ENCODE results near the gene LTO1.

LTO1 gene

GRCh38 chr11:69674267-69674885, 777 bp downstream of the LTO1 start:
- no peak for DNase-seq

DNA sequence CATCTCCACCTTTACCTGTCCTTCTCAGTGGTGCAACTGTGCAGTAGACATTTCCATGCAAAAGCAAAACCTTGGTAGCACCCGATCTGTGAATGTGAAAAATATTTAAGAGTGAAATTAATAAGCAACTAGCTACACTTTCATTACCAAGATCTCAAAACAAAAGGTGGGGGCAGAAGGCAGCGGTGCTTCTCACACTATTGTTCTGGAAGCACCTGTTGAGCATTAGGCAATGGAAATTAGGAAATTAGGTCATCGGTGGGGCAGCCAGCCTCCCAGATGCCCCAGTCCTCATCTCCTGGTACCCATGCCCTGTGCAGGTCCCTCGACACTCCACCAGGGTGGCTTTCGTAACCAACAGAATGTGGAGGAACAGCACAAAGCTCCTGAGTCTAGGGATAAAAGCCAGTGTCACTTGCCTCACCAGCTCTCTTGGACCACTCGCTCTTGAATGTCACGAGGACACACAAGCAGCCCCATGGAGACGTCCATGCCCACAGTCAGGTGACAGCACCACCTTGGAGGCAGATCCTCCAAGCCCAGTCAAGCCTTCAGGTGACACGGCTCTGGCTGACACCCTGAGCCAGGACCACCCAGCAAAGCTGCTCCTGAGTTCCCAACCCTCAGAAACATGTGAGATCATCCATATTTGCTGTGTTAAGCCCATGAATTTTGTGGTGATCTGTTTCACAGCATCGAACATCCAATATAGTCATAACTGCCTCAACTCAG, 3.3 kb downstream of the LTO1 start:
- no peak for DNase-seq

DNA sequence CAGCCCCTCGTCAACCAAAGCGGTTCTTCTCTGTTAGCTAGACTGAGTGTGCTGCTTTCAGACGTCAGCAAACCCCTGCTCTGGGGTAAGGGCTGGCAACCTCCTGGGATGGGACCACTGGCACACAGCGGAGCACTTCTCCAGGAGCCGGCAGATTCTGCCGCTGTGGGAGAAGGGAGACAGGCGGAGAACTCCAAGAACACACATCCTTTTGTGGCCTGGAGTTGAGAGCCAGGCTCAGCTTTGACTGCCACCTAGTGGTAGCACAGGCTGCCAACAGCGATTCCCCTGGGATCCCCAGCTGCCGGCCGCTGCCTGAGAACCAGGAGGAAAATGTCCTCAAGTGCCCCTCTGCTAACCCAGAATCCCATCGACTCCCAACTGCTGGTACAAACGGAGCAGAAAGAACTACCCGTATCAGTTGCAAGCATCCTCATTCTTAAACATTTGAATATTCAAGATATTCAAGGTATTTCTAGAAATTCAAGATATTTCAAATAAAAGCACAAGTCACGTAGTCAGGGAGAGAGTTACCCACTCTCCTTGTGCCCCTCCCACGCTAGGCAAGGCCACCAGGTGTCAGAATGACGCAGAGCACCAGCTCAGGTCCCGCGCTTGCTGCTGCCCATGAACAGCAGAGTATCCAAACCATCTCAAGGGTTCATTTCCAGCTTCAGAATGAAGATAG, 4.9 kb downstream of the LTO1 start:
- peak; percentile 53 to 56 for DNase-seq

- DNase-seq = no peak
Observed at GRCh38 chr11:69669486-69669885, 5.7 kb downstream of the LTO1 start.

GRCh38 chr11:69667619-69668604, 7.2 kb downstream of the LTO1 start:
- no peak for DNase-seq

GRCh38 chr11:69666752-69667536, 8.2 kb downstream of the LTO1 start:
- no peak for DNase-seq

GRCh38 chr11:69666261-69666660, 8.9 kb downstream of the LTO1 start:
- DNase-seq = no peak

DNA sequence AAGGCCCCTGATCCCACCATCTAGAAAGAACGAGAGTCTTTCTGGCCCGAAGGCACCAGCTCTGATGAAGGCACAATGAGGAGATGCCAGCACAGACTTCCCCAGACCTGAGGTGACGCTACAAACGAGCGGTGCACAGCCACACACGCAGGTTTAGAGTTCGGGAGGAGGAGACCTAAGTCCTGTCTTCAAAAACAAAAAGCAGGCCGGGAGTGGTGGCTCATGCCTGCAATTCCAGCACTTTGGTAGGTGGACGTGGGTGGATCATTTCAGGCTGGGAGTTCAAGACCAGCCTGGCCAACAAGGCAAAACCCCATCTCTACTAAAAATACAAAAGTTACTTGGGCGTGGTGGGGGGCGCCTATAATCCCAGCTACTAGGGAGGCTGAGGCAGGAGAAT, 9.5 kb downstream of the LTO1 start:
- DNase-seq = no peak

- DNase-seq = no peak
Observed at GRCh38 chr11:69664901-69665300, 10.3 kb downstream of the LTO1 start.

GRCh38 chr11:69664103-69664775, 10.9 kb downstream of the LTO1 start:
- no peak for DNase-seq

DNA sequence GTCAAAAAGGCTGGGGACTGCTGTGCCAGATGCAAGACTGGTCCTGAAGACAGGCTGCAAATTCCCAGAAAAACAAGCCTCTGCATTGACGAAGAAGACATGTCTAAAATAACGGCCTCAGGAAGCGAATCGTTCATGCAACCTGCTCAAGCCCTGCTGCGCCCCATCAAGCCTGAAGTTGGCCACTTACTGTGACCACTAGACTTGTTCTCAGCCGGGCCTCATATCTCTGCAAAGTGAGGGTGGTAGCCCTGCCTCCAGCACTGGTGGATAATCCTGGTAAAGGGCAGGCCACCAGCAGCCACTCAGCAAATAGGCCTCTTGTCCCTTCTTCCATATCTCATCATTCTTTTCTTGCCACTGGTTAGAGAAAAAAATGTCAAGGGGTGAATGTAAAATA, 11.8 kb downstream of the LTO1 start:
- no peak for DNase-seq

DNA sequence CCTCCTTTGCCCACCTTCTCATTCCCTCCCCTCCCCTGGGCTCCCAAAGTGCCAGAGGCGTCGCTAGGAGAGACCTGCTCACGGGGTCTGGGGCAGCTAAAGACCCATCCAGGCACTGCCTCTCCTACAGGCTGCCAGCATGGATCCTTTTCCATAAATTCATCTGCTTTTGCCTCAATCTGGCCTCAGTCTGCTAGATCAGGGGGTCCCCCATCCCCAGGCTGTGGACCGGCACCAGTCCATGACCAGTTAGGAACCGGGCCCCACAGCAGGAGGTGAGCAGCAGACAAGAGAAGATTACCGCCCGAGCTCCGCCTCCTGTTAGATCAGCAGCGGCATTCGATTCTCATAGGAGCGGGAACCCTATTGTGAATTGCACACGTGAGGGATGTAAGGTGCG, 12.3 kb downstream of the LTO1 start:
- DNase-seq = no peak

DNA sequence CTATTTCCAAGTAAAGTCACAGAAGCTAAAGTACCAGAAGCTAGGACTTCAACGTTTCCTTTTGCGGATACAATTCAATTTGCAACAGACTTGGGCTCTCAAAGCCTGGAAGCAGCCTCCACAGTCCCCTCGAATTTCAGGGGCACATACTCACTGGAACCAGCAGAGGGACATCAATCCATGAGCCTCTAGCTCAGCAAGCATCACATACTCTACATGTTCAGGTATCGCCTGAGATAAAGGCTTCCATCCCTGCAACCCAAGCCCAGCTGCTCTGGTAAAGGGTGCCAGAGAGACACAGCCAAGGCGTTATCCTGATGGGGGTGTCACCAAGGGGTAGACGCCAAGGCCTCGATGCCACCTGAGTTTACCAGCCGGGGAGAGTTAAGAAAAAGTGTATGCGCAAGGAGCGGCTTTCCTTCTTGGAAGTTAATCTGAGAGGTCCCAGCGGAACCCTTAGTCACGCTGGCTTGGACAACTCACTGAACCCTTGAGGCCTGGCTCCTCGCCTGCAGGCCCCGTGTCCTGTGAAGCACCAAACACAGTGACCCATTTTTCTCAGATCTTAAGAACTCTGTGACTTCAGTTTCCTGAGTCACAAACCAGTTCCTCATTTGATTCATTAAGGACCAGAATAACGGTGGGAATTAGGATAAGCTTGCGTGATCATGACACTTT, 13.0 kb downstream of the LTO1 start:
- no peak for DNase-seq

- DNase-seq = no peak
Observed at GRCh38 chr11:69661413-69661715, 13.8 kb downstream of the LTO1 start.

DNA sequence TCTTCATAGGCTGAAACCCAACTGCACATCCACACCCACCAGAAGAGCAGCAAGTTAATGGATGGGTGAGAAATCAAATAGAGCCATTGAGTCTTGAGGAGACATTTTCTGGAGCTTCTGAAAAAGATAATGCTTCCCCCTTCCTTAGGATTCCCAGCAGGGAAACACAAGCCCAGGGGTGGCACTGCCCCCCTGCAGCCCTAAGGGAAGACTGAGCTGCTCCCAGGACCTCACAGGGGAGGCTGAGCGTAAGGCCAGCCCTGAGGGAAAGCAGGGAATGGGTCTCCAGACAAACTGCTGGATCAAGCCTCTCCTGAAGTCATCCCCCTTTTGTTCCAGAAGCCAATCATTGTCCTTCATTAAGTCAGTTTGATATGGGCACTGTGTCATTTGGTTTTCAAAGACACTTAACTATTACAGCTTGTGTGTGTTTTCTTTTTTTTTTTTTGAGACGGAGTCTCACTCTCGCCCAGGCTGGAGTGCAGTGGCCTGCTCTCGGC, 15.1 kb downstream of the LTO1 start:
- no peak for DNase-seq

GRCh38 chr11:69659591-69659990, 15.6 kb downstream of the LTO1 start:
- no peak for DNase-seq

DNA sequence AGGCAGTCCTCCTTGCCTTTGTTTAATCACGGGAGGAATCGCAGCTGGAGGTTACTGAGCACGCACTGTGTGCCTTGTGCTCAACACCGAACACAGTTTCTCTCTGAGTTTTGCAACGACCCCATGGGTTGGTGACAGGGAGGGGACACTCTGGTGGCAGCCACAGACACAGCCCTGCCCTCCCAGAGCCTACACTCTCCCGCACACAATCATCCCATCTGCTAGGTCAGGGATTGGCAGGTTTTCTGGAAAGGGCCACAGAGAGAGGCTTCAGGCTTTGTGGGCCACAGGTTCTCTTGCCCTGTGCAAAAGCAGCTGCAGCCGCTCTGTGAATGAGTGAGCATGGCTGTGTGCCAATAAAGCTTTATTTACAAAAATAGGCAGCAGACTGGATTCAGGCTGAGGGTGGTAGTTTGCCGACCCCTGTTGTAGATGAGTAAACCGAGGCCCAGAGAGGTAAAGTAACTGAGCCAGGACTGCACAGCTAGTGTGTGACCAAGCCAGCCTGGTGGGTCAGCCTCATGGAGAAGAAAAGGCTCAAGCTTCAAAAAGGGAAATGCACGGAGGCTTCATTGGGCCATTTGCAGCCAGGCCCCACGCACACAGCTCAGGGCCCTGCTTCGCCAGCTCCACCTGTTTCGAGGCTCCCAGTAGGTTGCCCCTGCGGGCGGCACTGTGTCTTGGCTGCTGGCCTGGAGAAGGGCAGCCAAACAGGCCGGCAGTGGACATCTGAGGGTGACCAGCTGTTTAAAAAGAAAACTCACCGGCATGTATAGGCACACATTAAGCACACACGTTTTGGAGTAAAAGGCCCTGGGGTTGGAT, 16.3 kb downstream of the LTO1 start:
- no peak for DNase-seq

DNA sequence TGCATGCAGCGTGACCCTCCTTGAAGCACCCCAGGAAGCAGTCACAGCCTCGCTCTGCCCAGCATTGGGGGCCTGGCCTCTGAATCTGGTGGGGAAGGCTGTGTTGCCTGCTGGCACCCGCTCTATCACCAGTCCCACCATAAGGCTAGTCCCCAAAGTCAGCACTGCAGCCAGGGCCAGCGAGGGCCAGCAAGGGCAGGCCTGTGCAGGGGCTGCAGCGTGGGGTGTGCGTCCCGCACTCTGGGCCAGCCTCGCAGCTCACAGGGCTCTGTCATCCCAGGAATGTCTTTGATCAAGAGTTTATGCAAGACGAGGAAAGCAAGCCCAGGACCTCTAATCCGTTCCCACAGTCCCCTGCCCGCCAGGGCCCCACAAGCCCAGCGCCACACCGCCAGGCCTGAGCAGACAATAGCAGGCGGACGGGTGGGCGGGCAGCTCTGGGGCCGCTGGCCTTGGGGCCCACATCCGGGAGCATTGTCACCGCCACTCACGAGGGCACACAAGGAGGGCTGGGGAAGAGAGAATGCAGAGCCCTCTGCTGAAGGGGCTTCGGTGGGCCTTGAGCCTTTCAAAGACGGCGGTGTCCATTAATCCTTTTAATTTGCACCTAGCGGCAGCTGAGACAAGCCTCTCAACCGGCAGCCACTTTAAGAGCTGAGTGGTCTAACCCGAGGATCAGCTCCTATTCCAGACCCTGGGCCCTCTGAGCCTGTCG, 17.1 kb downstream of the LTO1 start:
- DNase-seq = no peak

DNA sequence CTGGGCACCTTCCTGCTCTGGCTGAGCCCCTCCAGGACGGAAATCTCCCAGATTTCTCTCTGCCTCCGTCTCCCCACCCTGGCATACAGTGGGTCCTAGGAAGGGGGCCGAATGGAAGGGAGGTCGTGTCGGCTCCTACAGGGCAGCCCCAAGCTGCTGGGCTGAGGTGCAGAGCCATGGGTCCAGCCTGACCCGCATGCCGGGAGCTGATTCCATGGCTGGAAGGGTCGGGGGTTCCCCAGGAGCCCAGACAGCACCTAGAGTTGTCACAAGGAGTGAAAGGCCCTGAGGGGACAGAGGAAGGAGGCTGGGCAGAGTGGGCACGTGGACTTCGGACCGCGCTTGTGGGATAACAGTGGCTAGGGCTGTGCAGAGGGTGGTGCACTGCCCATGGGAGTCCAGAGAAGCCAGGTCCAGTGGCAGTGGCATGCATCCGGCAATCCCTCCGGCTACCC, 17.7 kb downstream of the LTO1 start:
- no peak for DNase-seq
